GM18511 (cell line): ENCODE measurements around the gene TSC22D4.
"Not testable (repeated sequence)": the region's sequence is repeated elsewhere in the genome, so short reads cannot be mapped to it uniquely, and the experiment has no call there.

Experiments used
- ATAC-seq: cut with Tn5 transposase; IDR thresholded peaks from one replicate; pipeline ENCODE4 v1.9.1; 2021; ENCODE audit warnings: mild to moderate bottlenecking, moderate library complexity; ENCODE audit not compliant: unreplicated experiment

Gene TSC22D4

GRCh38 chr7:100447363-100447762 is 31.7 kb downstream of the TSC22D4 start:
- not testable (repeated sequence) for ATAC-seq

GRCh38 chr7:100446040-100446439 is 33.0 kb downstream of the TSC22D4 start:
- no peak for ATAC-seq

- ATAC-seq, result no peak
These were observed 34.4 kb downstream of the TSC22D4 start for GRCh38 chr7:100444311-100445278.

- no peak for ATAC-seq
These were observed 35.7 kb downstream of the TSC22D4 start for GRCh38 chr7:100443096-100443840.

GRCh38 chr7:100441641-100442535 is 37.1 kb downstream of the TSC22D4 start:
- ATAC-seq, result no peak

- not testable (repeated sequence) for ATAC-seq
These were observed 39.8 kb downstream of the TSC22D4 start for GRCh38 chr7:100439244-100439643.

- not testable (repeated sequence) for ATAC-seq
These were observed 40.3 kb downstream of the TSC22D4 start for GRCh38 chr7:100438731-100439130.

GRCh38 chr7:100438172-100438571 is 40.8 kb downstream of the TSC22D4 start:
- ATAC-seq, result no peak

GRCh38 chr7:100437150-100438100 is 41.6 kb downstream of the TSC22D4 start:
- no peak for ATAC-seq

- ATAC-seq, result peak; percentile 42
These were observed 43.4 kb downstream of the TSC22D4 start for GRCh38 chr7:100435401-100436304.

GRCh38 chr7:100434297-100435144 is 44.5 kb downstream of the TSC22D4 start:
- ATAC-seq, result no peak

- no peak for ATAC-seq
These were observed 45.3 kb downstream of the TSC22D4 start for GRCh38 chr7:100433592-100434296.

GRCh38 chr7:100433276-100433591 is 45.8 kb downstream of the TSC22D4 start:
- no peak for ATAC-seq

- no peak for ATAC-seq
These were observed 46.3 kb downstream of the TSC22D4 start for GRCh38 chr7:100432621-100433275.

- ATAC-seq, result no peak
These were observed 47.0 kb downstream of the TSC22D4 start for GRCh38 chr7:100432053-100432452.

GRCh38 chr7:100431286-100431735 is 47.7 kb downstream of the TSC22D4 start:
- ATAC-seq, result no peak
